ENCODE results near the gene PDE6G.
A peak's percentile ranks its signal among the peaks of the same experiment; 100 is the strongest.

The PDE6G gene

DNA sequence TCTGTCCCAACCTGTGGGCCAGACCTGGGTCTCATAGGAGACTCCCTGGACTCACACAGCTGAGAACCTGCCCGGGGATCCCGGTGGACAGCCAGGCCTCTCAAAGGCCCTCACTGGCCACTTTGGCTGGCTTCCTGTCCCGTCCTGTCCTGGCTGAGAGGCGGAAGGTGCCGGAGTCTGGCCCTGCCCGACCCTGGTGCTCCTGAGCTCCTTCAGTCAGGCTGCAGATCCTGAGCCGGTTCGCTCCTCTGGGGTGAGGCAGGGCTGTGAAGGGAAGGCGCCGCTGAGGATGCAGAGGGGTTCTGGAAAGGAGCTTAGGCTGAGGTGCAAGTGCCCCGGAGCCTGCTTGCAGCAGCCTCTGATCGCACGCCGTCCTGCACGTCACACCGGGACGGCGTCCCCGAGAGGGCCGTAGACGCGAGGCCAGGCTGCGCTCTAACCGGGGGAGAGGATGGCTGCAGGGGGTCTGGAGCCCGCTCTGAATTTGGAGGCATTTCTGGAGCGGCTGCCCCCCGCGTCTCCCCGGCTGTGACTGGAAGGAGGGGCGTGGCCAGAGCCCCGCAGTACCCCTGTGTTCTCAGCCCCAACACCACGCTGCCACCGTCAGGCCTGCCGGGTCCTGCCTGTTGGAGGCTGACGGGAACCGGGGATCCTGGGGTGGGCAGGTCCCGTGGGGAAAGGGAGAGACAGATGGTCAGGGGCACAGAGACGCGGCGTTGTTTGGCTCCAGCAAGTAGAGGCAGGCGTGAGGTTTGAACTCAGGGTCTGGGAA, 31.6 kb upstream of the PDE6G start:
- no peak for DNase-seq (ENCODE audit: low read depth in 2 of 3, low spot score in 1 of 3)

DNA sequence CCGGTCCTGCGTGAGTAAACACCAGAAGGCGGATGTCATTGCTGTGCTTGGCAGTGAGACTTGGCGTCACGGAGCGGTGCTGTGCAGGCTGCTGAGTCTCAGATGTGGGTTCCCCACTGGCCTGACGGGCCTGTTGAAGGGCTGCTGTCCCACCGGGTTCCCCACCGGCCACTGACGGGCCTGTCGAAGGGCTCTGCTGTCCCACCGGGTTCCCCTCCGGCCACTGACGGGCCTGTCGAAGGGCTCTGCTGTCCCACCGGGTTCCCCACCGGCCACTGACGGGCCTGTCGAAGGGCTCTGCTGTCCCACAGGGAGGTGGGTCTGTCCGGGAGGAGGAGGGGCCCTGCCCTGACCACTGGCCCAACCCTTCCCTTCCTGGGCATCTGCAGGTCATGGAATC, 30.3 kb upstream of the PDE6G start:
- DNase-seq (ENCODE audit: low read depth in 2 of 3, low spot score in 1 of 3): no peak

DNA sequence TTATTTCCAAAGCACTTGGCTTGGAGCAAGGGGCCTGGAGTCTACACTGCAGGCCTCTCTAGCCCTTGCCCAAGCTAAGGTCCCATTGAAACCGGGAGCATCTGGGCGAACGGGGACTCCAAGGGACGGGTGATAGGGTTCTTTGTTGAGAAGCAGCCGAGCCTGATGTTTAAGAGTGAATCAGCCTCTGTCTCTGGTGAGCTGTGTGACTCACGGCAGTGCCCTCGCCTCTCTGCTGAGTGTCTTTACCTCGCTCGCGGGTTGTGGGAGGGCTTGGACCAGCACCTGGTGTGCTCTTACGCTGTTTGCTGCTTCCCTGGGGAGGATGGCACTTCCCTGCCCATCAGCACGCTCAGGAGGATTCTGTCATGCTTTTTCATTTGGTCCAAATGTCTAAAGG, 28.8 kb upstream of the PDE6G start:
- DNase-seq (ENCODE audit: low read depth in 2 of 3, low spot score in 1 of 3): peak; percentile 39 to 41 (median 40)

DNA sequence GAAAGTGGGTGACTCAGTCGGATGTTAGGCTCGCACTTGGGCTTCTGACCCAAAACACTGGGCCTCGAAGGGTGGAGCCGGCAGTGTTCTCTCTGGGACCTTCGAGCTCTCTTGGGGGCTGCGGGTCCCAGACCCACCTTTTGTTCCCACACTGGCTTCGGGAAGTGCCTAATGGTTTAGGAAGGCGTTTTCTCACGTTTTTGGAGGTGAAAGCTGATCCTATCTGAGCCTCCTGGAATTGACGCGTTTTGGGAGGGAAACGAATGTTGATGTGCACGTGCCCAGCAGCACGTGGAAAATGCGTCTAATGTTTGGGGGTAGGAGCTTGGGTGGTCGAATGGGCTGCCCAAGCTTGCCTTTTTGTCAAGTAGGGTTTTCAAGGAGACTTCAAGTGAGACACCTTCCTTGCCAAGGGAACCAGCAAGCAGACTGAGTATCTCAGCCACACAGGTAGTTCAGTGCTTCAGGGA, 28.1 kb upstream of the PDE6G start:
- no peak for DNase-seq (ENCODE audit: low read depth in 2 of 3, low spot score in 1 of 3)

DNA sequence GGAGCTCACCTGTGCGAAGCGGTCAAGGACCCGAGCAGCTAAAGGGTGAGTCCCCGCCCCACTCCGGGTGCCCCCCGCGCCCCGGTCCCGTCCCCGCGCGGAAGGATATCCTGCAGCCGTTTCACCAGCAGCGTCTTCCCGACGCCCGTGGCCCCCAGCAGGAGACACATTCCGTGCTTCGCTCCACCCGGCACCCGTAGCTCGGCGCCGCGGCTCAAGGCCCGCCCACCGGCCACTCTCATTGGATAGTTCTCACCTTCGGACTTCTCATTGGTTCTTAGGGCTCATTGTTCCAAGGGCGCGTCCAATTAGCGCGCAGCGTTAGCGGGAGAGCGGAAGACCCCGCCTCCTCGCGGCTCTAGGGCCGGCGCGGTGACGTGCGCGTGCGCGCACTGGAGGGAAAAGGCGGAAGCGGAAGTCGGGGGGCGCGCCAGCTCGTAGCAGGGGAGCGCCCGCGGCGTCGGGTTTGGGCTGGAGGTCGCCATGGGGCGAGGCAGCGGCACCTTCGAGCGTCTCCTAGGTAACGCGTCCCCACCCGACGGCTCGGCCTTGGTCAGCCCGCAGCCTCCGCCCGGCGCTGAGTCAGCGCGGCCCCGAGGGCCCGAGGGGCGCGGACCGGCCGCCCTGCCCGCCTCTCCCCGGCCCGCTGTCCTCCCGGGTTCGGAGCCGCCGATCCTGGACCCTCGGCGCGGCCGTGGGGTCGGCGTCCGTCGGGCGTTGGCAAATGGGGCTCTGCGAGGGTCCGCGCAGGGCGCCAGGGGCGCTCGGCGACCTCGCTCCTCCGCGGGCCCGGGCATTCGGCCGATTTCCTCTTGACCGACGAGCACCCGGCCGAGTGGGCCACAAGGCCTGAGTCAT, 27.5 kb upstream of the PDE6G start, which contains the start of the genes ARL16 and HGS:
TSS of gene ARL16 (minus strand) at position 214 of the 858 bp plus-strand sequence. CDS start at position 170, 44 bp downstream.
TSS of gene HGS (plus strand) at position 428 of the 858 bp plus-strand sequence. CDS start at position 484, 56 bp downstream.
- DNase-seq (ENCODE audit: low read depth in 2 of 3, low spot score in 1 of 3): peak; percentile 96 to 98 (median 97)

DNA sequence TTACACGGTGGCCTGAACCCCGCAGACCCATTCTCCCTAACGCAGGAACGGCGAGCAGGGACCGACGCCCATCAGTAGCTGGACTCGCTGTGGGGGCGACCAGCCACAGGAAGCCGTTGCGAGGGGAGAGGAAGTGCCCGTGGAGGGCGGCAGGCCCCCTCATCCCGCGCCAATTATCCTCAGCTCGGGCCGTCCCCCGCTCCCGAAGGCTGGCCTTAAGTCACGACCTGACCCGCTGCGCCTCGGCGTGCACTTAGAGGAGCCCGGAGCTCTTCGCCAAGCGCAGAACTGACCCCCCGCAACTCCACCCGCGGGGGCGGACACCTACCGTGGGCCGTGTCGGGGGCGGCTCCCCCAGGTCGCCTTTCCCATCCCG, 26.9 kb upstream of the PDE6G start:
- no peak for DNase-seq (ENCODE audit: low read depth in 2 of 3, low spot score in 1 of 3)

DNA sequence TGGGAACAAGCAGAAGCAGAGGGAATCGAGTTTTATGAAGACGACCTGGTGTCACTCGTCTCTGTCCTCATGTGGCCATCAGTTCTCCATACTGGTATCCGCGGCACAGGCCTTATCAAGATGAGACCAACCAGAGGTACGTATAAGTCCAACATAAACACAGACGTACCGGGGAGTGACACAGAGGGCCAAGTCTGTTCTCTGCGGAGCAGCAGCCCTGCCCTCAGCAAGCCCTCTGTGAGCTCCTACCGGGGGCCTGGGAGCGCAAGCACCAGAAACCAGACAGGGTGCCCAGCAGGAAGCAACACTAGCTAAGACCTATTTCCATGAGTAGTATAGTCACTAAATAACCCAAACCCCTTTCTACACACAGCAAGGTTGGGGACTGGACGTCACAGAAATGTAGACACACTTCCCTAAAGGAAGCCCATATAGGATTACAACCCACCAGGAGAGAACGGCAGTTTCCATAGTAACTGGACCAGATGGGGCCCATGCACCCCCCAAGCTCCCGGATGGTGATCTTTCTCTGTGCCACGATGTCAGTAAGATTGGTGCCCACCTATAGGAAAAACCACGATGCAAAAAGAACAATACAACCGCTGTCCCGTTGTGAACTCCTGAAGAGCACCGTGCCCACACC, 26.3 kb upstream of the PDE6G start:
- DNase-seq (ENCODE audit: low read depth in 2 of 3, low spot score in 1 of 3): no peak

DNA sequence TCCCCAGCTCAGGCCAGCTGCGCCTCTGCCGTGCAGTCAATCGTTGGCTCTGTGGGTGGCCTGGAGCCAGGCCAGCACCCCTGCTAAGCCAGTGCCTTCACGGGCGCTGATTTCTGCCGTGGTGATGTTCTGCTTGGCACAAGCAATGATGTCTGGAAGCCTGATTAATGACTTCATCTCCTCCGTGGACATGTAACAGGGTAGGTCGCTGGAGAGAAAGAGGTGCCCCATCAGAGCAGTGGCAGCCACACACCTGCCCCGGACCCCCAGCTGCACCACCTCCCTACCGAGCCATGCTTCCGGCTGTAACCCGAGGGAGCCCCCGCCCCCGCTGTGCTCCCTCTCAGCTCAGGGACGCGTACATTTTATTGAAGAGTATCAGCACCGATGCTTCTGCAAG, 25.3 kb upstream of the PDE6G start:
- DNase-seq (ENCODE audit: low read depth in 2 of 3, low spot score in 1 of 3): no peak

DNA sequence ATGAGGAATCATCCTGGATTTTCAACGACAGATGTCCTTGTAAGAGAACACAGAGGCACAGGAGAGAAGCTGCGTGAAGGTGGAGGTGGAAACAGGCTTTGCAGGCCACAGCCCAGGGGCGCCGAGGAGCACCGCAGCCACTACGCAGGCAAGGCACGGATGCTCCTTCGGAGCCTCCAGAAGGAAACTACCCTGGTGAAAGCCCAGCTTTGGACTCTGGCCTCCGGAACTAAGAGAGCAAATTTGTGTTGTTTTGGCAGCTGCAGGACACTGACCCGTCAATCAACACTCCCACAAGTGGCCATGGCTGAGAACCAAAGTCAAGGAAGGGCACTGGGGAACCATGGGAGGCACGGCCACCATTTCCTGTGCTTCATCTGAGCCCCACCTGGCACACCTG, 23.8 kb upstream of the PDE6G start:
- no peak for DNase-seq (ENCODE audit: low read depth in 2 of 3, low spot score in 1 of 3)

DNA sequence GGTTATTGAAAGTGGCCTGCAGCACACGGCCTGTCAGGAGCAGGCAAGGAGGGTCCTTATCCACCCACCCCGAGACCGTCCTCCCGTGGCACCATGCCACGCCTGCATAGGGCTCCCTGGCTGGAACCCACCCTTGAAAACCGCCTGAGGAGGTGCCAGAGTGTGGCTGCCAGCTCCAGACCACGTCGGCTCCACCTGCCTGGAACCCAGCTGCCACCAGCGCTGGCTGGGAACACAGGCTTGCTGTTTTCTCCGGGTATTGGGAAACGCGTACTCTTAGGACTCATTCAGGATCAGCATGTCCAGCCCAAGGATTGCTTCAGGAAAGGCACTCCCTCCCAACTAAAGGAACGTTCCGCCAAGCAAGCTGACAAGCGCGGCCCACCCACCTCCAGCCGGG, 20.6 kb upstream of the PDE6G start:
- no peak for DNase-seq (ENCODE audit: low read depth in 2 of 3, low spot score in 1 of 3)

DNA sequence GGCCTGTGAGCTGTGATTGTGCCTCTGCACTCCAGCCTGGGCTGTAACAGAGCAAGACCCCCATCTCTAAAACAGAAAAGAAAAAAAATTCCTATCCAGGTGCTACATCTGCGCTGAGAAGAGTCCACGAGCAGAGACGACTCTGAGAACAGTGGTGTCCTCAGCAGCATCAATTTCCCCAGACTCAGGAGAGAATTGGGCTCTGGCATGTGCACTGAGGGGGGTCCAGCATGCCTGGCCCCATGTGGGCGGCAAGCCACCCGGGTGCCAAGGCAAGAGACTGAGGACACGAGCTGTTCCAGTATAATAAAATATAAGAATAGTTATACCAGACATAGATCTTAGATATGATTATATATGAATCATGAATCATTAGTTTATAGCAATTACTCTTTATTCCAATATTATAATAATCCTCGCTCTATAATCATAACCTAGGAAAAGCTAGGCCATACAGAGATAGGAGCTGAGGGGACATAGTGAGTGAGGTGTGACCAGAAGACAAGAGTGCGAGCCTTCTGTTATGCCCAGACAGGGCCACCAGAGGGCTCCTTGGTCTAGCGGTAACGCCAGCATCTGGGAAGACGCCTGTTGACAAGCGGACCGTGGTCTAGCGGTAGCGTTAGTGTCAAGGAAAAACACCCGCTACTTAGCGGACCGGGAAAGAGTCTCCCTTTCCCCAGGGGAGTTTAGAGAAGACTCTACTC, 19.3 kb upstream of the PDE6G start:
- peak in 1 of 3 donors; percentile 22 for DNase-seq (ENCODE audit: low read depth in 2 of 3, low spot score in 1 of 3)

DNA sequence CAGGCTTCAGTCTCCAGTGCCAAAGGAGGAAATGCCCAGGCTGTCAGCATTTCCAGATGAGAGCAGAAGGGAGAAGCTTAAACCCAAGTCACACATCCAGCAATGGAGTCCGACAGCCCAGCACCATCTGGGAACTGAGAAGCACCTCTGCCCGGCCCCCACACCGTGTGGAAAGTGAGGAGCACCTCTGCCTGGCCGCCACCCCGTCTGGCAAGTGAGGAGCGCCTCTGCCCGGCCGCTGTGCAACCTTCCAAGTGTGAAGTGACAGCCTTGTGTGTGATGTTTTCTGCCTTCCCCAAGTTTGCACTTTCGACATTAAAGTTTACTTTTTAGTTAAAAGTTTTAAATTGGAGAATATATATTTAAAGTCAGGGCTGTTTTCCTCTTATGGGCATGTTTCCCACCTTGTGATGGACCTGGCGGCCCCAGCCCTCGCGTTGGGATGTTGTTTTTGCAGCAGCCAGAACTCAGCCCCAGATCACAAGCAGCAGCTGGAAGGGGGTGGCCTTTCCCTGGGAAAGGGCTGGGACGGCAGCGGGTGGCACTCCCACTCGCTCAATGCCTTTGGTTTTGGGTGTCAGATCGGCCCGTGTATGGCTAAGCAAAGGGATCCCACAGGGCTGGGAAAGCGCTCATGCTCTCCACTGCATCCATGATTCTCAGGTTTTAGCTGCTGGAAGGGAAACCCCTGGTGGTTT, 17.4 kb upstream of the PDE6G start:
- DNase-seq (ENCODE audit: low read depth in 2 of 3, low spot score in 1 of 3): no peak

DNA sequence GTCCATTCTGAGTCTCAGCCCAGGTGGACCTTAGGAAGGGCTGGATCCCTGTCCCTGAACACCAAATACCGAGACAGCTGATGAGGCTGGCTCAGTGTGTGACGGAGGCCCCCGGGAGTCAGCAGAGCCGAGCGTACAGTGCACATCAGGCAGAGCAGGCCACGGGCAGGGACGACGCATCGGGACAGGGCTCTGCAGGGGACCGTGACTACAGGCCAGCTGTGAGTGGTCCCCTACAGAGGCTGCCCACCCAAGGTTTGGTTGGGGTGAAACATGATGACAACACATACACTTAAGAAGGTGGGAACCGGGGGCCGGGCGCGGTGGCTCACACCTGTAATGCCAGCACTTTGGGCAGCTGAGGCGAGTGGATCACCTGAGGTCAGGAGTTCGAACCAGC, 16.6 kb upstream of the PDE6G start:
- no peak for DNase-seq (ENCODE audit: low read depth in 2 of 3, low spot score in 1 of 3)

DNA sequence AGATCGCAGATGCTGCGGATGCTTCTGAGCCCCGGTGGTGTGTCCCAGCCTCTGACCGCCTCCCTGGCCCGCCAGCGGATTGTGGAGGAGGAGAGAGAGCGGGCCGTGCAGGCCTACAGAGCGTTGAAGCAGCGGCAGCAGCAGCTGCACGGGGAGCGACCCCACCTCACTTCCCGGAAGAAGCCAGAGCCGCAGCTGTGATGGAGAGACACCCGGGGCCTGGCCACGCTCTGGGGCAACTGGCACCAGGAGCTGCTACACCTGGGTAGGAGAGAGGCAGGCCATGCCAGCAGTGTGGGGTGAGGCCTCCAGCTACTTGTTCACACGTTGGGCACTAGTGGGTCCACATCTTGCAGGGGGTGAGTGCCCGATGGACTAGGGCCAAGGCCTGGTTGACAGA, 16.2 kb upstream of the PDE6G start:
- DNase-seq (ENCODE audit: low read depth in 2 of 3, low spot score in 1 of 3): no peak

DNA sequence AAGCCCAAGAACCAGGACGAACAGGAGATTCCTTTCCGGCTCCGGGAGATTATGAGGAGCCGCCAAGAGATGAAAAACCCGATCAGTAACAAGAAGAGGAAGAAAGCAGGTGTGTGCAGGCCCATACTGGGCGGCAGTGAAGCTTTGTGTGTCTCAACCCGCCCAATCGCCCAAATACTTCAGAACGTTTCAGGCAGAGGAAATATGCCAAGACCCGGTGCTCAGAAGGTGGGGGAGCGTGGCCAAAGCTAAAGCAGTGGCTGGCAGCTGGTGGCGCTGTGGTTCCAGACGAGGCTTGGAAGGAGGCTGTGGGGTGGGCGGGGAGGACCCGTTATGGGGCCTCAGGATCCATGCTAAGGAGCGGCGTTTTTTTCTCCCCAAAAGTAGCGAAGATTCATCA, 11.4 kb upstream of the PDE6G start:
- no peak for DNase-seq (ENCODE audit: low read depth in 2 of 3, low spot score in 1 of 3)

DNA sequence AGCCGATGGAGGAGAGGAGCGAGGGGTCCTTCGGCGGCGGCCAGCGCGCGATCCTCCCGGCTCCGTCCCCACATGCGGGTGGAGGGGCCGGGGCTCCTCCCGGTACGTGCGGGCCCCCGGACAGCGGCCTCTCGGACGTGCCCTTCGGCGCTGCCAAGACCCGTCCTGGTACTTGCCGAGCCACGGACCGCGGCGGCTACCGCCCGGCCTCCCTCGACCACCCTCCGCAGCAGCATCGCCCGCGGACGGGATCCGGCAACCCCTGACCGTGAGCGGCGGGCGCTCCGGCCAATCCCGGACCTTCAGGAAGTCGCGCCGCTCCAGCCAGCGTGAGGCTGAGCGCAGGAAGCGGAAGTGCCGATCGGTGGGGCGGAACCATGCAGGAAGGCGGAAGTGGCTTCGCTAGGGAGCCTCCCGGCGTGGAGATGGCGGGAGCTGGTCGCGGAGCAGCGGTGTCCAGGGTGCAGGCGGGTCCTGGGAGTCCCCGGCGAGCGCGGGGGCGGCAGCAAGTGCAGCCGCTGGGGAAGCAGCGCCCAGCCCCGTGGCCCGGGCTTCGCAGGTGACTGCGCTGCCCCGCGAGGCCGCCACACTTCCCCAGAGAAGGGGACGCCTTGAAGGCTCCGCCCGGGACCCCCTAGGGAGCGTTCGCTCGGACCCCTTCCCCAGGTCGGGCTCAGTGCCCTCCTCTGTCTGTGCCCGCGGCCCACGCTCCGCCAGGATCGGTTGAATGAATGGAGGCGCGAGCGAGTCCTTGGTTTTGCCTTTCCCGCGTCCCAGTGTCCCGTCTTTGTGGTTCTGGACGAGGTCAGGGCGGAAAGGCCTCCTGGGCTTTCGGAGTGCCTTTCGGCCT, 10.2 kb upstream of the PDE6G start, which contains the start of the genes CCDC137 and OXLD1:
TSS of gene CCDC137 (plus strand) at position 396 of the 850 bp plus-strand sequence. CDS start at position 426, 30 bp downstream.
TSS of gene OXLD1 (minus strand) at position 264 of the 850 bp plus-strand sequence. CDS start at position 236, 28 bp downstream.
- peak; percentile 89 to 92 (median 90) for DNase-seq (ENCODE audit: low read depth in 2 of 3, low spot score in 1 of 3)

DNA sequence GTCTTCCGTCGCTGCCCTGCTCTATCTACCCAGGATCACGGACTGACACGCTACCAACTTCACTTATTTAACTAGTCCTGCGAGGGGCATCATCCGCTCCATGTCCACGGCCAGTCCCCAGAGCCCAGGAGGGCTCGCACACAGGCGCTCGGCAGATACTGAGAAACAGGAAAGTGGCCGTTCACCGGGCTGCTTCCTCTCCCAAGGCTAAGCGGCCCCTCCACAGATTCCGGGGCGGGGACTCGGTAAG, 9.7 kb upstream of the PDE6G start:
- no peak for DNase-seq (ENCODE audit: low read depth in 2 of 3, low spot score in 1 of 3)

DNA sequence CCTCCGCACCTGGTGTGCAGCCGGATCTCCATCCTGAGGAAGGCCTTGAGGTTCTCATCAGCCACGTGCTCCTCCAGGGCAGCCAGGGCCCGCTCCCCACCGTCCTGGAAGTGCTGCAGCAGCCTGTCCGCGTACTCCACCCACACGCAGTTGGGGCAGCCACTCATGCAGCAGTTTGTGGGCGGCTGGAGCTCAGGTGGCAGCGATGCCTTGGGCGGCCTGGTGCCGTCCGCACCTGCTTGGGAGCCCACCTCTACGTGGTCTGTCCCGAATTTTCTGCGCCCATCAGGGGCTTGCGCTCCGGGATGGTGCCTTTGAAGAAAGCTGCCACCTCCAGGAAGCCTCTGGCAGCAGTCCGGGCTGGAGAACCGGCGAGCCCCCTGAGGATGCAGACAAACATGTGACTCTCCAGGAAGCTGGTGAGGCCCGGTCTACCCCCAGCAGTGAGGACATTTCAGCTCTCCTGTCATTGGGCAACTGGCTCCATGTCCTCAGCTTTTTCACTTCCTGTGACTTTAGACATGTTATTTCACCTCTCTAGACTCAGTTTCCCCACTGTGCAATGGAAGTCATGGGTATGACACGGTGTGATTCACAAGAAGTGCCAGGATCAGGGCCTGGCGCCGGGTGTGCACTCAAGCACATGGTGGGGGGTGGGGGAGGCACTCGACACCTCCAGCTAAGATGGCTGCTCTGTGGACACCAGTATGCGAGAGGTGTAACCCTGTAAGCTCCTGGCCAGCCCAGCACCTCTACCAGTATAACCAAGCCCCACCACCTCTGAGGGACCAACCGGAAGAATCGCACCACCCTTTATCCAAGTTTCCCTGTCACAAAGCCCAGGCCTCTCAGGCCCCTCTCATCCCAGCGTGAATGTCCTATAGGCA, 9.1 kb upstream of the PDE6G start:
- DNase-seq (ENCODE audit: low read depth in 2 of 3, low spot score in 1 of 3): peak; percentile 55 to 60 (median 60)

Data from stimulated activated CD4-positive, alpha-beta T cell treated with anti-CD3 and anti-CD28 coated beads, Interleukin-12 subunit alpha, Interleukin-12 subunit beta, amount 100 ng/mL, for 48 hours (primary cell).